HG03558 (cell line): Measurements from ENCODE around the gene PXDC1.
"Not testable (repeated sequence)": the region's sequence is repeated elsewhere in the genome, so short reads cannot be mapped to it uniquely, and the experiment has no call there.

Experiments used
- ATAC-seq: cut with Tn5 transposase; IDR thresholded peaks from one replicate; pipeline ENCODE4 v1.9.1; 2021; ENCODE audit warnings: moderate number of reproducible peaks; ENCODE audit not compliant: unreplicated experiment; ENCODE audit errors: extremely low read depth

Gene PXDC1

GRCh38 chr6:3737149-3737830 is 14.2 kb downstream of the PXDC1 start:
- ATAC-seq, result no peak

- no peak for ATAC-seq
These were observed 16.4 kb downstream of the PXDC1 start for GRCh38 chr6:3735029-3735605.

GRCh38 chr6:3734023-3734422 is 17.5 kb downstream of the PXDC1 start:
- no peak for ATAC-seq

- no peak for ATAC-seq
These were observed 18.1 kb downstream of the PXDC1 start for GRCh38 chr6:3733321-3733925.

- no peak for ATAC-seq
These were observed 19.0 kb downstream of the PXDC1 start for GRCh38 chr6:3732345-3733141.

DNA sequence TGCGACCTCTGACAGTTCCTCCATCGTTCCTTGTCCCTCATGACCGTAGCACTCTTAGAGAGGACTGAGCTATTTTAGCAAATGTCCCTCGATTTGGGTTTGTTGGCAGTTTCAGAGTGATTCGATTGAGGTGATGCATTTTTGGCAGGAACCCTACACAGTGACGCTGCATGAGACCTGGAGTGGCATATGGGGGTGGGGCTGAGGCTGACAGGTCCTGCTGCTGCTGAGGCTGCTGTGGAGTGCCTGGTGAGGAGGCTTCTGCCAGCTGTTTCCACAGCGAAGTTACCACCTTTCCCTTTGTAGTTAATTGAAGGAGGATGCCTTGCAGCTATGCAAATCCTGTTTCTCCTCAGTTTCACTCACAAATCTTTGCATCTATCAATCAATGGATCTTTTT is 19.8 kb downstream of the PXDC1 start:
- no peak for ATAC-seq

DNA sequence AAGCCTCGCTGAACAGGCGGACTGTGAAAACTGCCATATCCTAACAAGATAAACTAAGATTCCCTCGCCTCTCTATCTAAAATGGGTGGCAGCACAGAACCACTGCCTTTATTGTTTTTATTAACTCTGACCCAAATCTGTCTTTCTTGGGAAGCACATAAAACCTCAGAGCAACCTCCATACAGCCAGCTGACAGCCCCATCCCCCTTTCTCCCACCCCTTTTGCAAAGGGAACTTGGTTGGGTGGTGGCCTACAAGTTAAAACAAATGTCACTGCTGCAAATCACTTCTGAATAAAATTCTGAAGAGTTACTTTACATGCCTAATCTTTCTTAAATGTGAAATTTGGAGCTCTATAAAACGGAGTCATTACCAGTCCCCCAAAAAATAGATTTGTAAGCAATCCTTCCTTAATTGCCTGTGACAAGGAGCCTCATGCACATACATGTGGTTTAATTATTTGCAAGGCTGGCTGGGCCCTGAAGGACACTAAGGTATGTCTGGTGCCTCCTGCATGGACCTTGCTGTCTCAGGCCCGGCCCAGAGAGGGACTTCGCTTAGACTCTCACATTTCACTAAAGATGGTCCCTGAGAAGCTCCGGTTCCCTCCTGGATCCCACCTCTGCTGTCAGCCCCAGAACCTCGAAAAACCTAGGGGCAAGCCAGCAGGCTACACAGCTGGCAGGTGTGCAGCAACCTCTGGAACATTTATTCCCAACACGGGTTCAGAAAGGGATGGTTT is 21.7 kb downstream of the PXDC1 start:
- no peak for ATAC-seq

- no peak for ATAC-seq
These were observed 23.9 kb downstream of the PXDC1 start for GRCh38 chr6:3727593-3728108.

GRCh38 chr6:3727036-3727435 is 24.5 kb downstream of the PXDC1 start:
- ATAC-seq, result no peak

DNA sequence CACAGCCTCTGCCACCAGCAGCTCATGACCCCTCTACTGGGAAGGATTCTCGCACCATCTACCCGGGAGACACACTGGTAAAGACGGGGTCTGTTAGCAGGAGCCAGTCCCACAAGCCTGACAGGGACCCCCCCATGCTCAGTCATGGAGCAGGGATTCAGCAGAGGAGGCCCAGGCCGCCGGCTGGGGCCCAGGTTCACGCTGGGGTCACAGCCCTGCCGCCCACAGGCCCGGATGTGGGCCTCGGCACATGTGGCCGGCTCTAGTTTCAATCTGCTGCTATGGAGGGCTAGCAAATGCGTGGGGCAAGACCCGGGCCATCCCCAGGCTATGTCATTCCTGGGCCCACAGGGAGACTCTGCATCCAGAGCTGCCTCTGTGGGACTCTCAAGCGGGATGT is 25.1 kb downstream of the PXDC1 start:
- ATAC-seq, result no peak

- no peak for ATAC-seq
These were observed 26.1 kb downstream of the PXDC1 start for GRCh38 chr6:3725145-3726047.

- ATAC-seq, result no peak
These were observed 26.9 kb downstream of the PXDC1 start for GRCh38 chr6:3724451-3725144.

DNA sequence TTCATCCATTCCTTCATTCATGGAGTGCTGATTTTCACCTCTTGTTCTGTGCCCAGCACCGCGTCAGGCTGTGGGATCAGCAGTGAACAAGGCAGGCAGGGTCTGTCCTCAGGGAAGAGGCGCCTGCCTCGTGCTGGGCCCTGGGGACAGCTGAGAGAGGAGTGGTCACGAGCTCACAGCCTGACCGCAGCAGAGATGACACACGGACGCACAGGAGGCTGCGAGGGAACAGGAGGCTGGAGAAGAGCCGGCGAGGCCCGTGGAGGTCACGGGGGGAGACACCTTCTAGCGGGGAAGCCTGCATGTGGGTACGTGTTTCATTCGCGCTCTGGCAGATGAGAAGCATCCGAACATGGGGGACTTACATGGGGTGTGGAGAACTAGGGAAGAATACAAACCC is 27.5 kb downstream of the PXDC1 start:
- no peak for ATAC-seq

DNA sequence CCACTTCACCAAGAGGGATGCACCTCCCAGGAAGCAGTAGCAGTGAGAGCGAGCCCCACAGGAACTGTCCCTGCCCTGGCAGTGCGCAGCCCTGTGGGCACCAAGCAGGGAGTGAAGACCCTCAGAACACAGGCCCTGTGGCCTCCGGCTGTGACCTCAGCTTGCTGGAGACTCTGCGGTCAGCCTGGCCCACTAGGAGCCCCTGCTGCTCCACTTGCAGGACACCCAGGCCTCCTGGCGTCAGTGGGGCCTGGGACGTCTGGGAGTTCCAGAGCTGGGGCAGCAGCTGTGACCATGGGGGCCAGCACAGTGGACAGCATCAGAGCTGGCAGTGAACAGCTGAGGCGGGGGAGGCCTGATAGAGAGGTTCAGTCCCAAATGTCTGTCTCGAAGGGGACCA is 28.3 kb downstream of the PXDC1 start:
- ATAC-seq, result no peak

DNA sequence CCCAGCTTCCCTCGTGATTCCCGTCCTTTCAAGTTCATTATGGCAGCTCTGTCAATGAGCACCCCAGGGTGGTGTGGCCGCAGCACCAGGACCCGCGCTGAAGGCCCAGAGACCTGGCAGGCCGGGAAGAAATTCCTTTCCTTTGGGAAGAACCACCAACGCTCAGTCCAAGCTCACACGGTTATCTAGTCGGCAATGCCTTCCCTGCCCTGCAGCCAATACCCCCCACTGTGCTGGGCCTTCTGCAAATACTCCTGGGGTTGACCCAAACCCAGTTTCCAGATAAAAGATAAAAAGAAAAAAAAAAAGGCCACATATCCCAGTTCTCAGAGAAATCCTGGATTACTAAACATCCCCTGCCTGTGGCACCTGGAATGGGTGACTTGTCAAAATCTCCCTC is 28.7 kb downstream of the PXDC1 start:
- ATAC-seq, result no peak

GRCh38 chr6:3721810-3722621 is 29.5 kb downstream of the PXDC1 start:
- no peak for ATAC-seq

- ATAC-seq, result not testable (repeated sequence)
These were observed 30.7 kb downstream of the PXDC1 start for GRCh38 chr6:3720770-3721169.
